Spinal cord (tissue), 10 donors: ENCODE results near the gene PEF1. TPM values are rescaled to one million over a fixed set of nuclear protein-coding genes. Genes with fewer than 3 reads are reported as not detected.
A peak's percentile ranks its signal among the peaks of the same experiment; 100 is the strongest.

Experiments used
- DNase-seq, 6 donors: peaks; one replicate each; pipeline versions ENCODE4 v3.0.0 to v3.0.0-alpha.2; 2013 to 2015; ENCODE audit warnings: low spot score in 6 of 6, low read depth in 4 of 6
- H3K27ac ChIP-seq: one replicate; pipeline ENCODE4 v1.5.1; 2013; ENCODE audit warnings: low read depth, low read length, control low read depth
- H3K27me3 ChIP-seq: one replicate; pipeline ENCODE4 v1.6.1; 2013; ENCODE audit warnings: low read length; ENCODE audit not compliant: control insufficient read depth, insufficient read depth
- H3K36me3 ChIP-seq: one replicate; pipeline ENCODE4 v1.6.1; 2013; ENCODE audit warnings: low read length; ENCODE audit not compliant: control insufficient read depth, insufficient read depth
- H3K4me1 ChIP-seq: one replicate; pipeline ENCODE4 v1.6.1; 2013; ENCODE audit warnings: low read length; ENCODE audit not compliant: control insufficient read depth, insufficient read depth
- H3K4me3 ChIP-seq: one replicate; pipeline ENCODE4 v1.5.1; 2013; ENCODE audit warnings: low read depth, low read length, control low read depth
- H3K9me3 ChIP-seq: one replicate; pipeline ENCODE4 v1.6.1; 2013; ENCODE audit warnings: low read length; ENCODE audit not compliant: control insufficient read depth, insufficient read depth
- WGBS: methylation state at CpG from one replicate; pipeline ENCODE4 v1.1.5; 2013; ENCODE audit warnings: missing lambda C conversion rate; ENCODE audit not compliant: insufficient coverage; 5-methylcytosine and 5-hydroxymethylcytosine counted together
- polyA plus RNA-seq, 2 donors: library from polyadenylated mRNA; unstranded; fragments of 120-200 nt; gene quantifications; one replicate each; pipeline ENCODE4 v1.2.1, GENCODE V29; 2013; ENCODE audit not compliant: insufficient read length in 2 of 2
- total RNA-seq, 2 donors: library from RNA; depleted of rRNA in 1 of 2; stranded (reverse); fragments of 120-200 nt in 1 of 2; fragments of >200 nt in 1 of 2; gene quantifications; one replicate each; pipeline versions ENCODE4 v1.2.3 to v1.2.4, GENCODE V29; 2013 to 2014
- donor health status: healthy.

Gene PEF1
- total and polyA plus RNA-seq, 4 donors = 66.1 to 78.2 (median 77.7) TPM

- H3K27ac ChIP-seq = no peak overlapping the region
- no peaks in the 10 kb centered on the region for H3K27me3 ChIP-seq
- peaks cover 3% of the 10 kb centered on the region for H3K4me1 ChIP-seq
- 71% methylated on average over 1 of the region's 1 CpG for WGBS
- no peaks in the 10 kb centered on the region for H3K9me3 ChIP-seq
- no peak overlapping the region for H3K4me3 ChIP-seq
- peaks cover 18% of the 10 kb centered on the region for H3K36me3 ChIP-seq
- no peak for DNase-seq
Observed at GRCh38 chr1:31651089-31651420, 6.4 kb upstream of the PEF1 start.

- H3K36me3 ChIP-seq = peaks cover 15% of the 10 kb centered on the region
- no peak overlapping the region for H3K4me3 ChIP-seq
- no peaks in the 10 kb centered on the region for H3K9me3 ChIP-seq
- peak in 1 of 6 donors; percentile 71 for DNase-seq
- H3K27me3 ChIP-seq = no peaks in the 10 kb centered on the region
- 53% methylated on average over 5 of the region's 9 CpGs for WGBS
- peaks cover 3% of the 10 kb centered on the region for H3K4me1 ChIP-seq
- no peak overlapping the region for H3K27ac ChIP-seq
Observed at GRCh38 chr1:31650161-31651088, 5.7 kb upstream of the PEF1 start.

- no peak for DNase-seq
- Histone ChIP-seq H3K27ac (no peak overlapping the region), H3K9me3 (no peaks in the 10 kb centered on the region), H3K27me3 (no peaks in the 10 kb centered on the region), H3K4me1 (peaks cover 9% of the 10 kb centered on the region), H3K4me3 (no peak overlapping the region), H3K36me3 (peaks cover 6% of the 10 kb centered on the region)
- WGBS = 67% methylated on average over 2 of the region's 9 CpGs
Observed at GRCh38 chr1:31648641-31649357, 4.1 kb upstream of the PEF1 start.

GRCh38 chr1:31648190-31648589 lies 3.5 kb upstream of the PEF1 start:
- Histone ChIP-seq H3K9me3 (no peaks in the 10 kb centered on the region), H3K36me3 (peaks cover 2% of the 10 kb centered on the region), H3K4me1 (peaks cover 13% of the 10 kb centered on the region), H3K27ac (no peak overlapping the region), H3K4me3 (no peak overlapping the region), H3K27me3 (no peaks in the 10 kb centered on the region)
- no CpG with 5 or more reads among the region's 2 CpGs for WGBS
- no peak for DNase-seq

GRCh38 chr1:31647106-31647505 lies 2.4 kb upstream of the PEF1 start:
- Histone ChIP-seq H3K4me1 (peaks cover 13% of the 10 kb centered on the region), H3K27me3 (no peaks in the 10 kb centered on the region), H3K4me3 (no peak overlapping the region), H3K27ac (no peak overlapping the region), H3K36me3 (no peaks in the 10 kb centered on the region), H3K9me3 (no peaks in the 10 kb centered on the region)
- no peak for DNase-seq
- 87% methylated on average over 2 of the region's 2 CpGs for WGBS

GRCh38 chr1:31646259-31646960 lies 1.7 kb upstream of the PEF1 start:
- H3K4me1 ChIP-seq = peaks cover 13% of the 10 kb centered on the region
- H3K4me3 ChIP-seq = no peak overlapping the region
- H3K36me3 ChIP-seq = no peaks in the 10 kb centered on the region
- H3K9me3 ChIP-seq = no peaks in the 10 kb centered on the region
- no peak for DNase-seq
- no peak overlapping the region for H3K27ac ChIP-seq
- 100% methylated on average over 3 of the region's 4 CpGs for WGBS
- H3K27me3 ChIP-seq = no peaks in the 10 kb centered on the region

- Histone ChIP-seq H3K4me3 (peak overlapping the region; percentile 92), H3K27me3 (no peaks in the 10 kb centered on the region), H3K27ac (peak overlapping the region; percentile 95), H3K36me3 (no peaks in the 10 kb centered on the region), H3K4me1 (peaks cover 13% of the 10 kb centered on the region), H3K9me3 (no peaks in the 10 kb centered on the region)
- 0% methylated on average over 11 of the region's 11 CpGs for WGBS
- DNase-seq = no peak
Observed at GRCh38 chr1:31645274-31645568, 545 bp upstream of the PEF1 start.

- Histone ChIP-seq H3K4me1 (peaks cover 20% of the 10 kb centered on the region), H3K27me3 (no peaks in the 10 kb centered on the region), H3K36me3 (no peaks in the 10 kb centered on the region), H3K9me3 (no peaks in the 10 kb centered on the region), H3K27ac (peak overlapping the region; percentile 95), H3K4me3 (peak overlapping the region; percentile 92)
- DNase-seq = no peak
- WGBS = 4% methylated on average over 17 of the region's 18 CpGs
Observed at GRCh38 chr1:31643976-31644559, 608 bp downstream of the PEF1 start.

- WGBS = 100% methylated on average over 1 of the region's 3 CpGs
- Histone ChIP-seq H3K27ac (no peak overlapping the region), H3K4me1 (peaks cover 20% of the 10 kb centered on the region)
Observed at GRCh38 chr1:31642897-31643296, 1.8 kb downstream of the PEF1 start.

More at GRCh38 chr1:31642897-31643296, 1.8 kb downstream of the PEF1 start:
- Histone ChIP-seq H3K4me3 (no peak overlapping the region), H3K9me3 (no peaks in the 10 kb centered on the region), H3K36me3 (no peaks in the 10 kb centered on the region), H3K27me3 (no peaks in the 10 kb centered on the region)
- DNase-seq = no peak
